ENCODE data around the gene SMC1B. TPM values are rescaled to one million over a fixed set of nuclear protein-coding genes. Genes with fewer than 3 reads are reported as not detected.
"Not testable (repeated sequence)": the region's sequence is repeated elsewhere in the genome, so short reads cannot be mapped to it uniquely, and the experiment has no call there.

SMC1B gene
- total RNA-seq, 2 donors from 2014 or later = not detected

GRCh38 chr22:45312415-45312814 lies 101.0 kb downstream of the SMC1B start:
- no peak for DNase-seq (ENCODE audit: low spot score)
- intact Hi-C loops (cut with DNase I) = no loop called here

- intact Hi-C loops (cut with DNase I) = no loop called here
- no peak for DNase-seq (ENCODE audit: low spot score)
These were observed 102.3 kb downstream of the SMC1B start for GRCh38 chr22:45310977-45311531.

- intact Hi-C loops (cut with DNase I) = no loop called here
- DNase-seq (ENCODE audit: low spot score) = no peak
These were observed 102.9 kb downstream of the SMC1B start for GRCh38 chr22:45310331-45310976.

- intact Hi-C loops (cut with DNase I) = no loop called here
- peak; percentile 98 for DNase-seq (ENCODE audit: low spot score)
These were observed 103.8 kb downstream of the SMC1B start, which contains the start of gene FAM118A for GRCh38 chr22:45309422-45310227. Gene FAM118A, plus strand, starts transcription at chr22:45309934. Its CDS starts 12,446 bp downstream, at chr22:45322380.

GRCh38 chr22:45308957-45309421 lies 104.4 kb downstream of the SMC1B start:
- DNase-seq (ENCODE audit: low spot score) = peak; percentile 83
- intact Hi-C loops (cut with DNase I) = no loop called here

- intact Hi-C loops (cut with DNase I) = no loop called here
- DNase-seq (ENCODE audit: low spot score) = no peak
These were observed 104.9 kb downstream of the SMC1B start for GRCh38 chr22:45308391-45308956.

GRCh38 chr22:45306139-45306538 lies 107.3 kb downstream of the SMC1B start:
- no peak for DNase-seq (ENCODE audit: low spot score)
- intact Hi-C loops (cut with DNase I) = no loop called here

- no peak for DNase-seq (ENCODE audit: low spot score)
- intact Hi-C loops (cut with DNase I) = no loop called here
These were observed 107.8 kb downstream of the SMC1B start for GRCh38 chr22:45305456-45306075.

GRCh38 chr22:45304971-45305370 lies 108.4 kb downstream of the SMC1B start:
- intact Hi-C loops (cut with DNase I) = no loop called here
- DNase-seq (ENCODE audit: low spot score) = no peak

- intact Hi-C loops (cut with DNase I) = no loop called here
- DNase-seq (ENCODE audit: low spot score) = no peak
These were observed 110.2 kb downstream of the SMC1B start for GRCh38 chr22:45303181-45303580.

- DNase-seq (ENCODE audit: low spot score) = no peak
- intact Hi-C loops (cut with DNase I) = no loop called here
These were observed 110.6 kb downstream of the SMC1B start for GRCh38 chr22:45302751-45303150.

- intact Hi-C loops (cut with DNase I) = loop anchor here in 1 of 2 donors (5.0 kb wide), 1 partner anchor 658 kb away; no protein-coding TSS in a partner anchor
These were observed 114.4 kb downstream of the SMC1B start for GRCh38 chr22:45298934-45299505.

GRCh38 chr22:45296628-45297297 lies 116.6 kb downstream of the SMC1B start:
- intact Hi-C loops (cut with DNase I) = loop anchor here in 1 of 2 donors (5.0 kb wide), 1 partner anchor 661 kb away; no protein-coding TSS in a partner anchor
- no peak for DNase-seq (ENCODE audit: low spot score)

More at GRCh38 chr22:45298934-45299505, 114.4 kb downstream of the SMC1B start:
- no peak for DNase-seq (ENCODE audit: low spot score)

- intact Hi-C loops (cut with DNase I) = loop anchor here in 1 of 2 donors (5.0 kb wide), 1 partner anchor 662 kb away; no protein-coding TSS in a partner anchor
- DNase-seq (ENCODE audit: low spot score) = no peak
These were observed 117.9 kb downstream of the SMC1B start for GRCh38 chr22:45295492-45295891.

- not testable (repeated sequence) for DNase-seq (ENCODE audit: low spot score)
- intact Hi-C loops (cut with DNase I) = loop anchor here in 1 of 2 donors (5.0 kb wide), 1 partner anchor 662 kb away; no protein-coding TSS in a partner anchor
These were observed 118.4 kb downstream of the SMC1B start for GRCh38 chr22:45295004-45295403.

Data from posterior vena cava (tissue), 2 donors.